Activated gamma-delta T cell (primary cell): ENCODE data around the gene LIMK2.
"Not testable (repeated sequence)": the region's sequence is repeated elsewhere in the genome, so short reads cannot be mapped to it uniquely, and the experiment has no call there.

Experiments
- DNase-seq: peaks from one replicate; lab custom pipeline; 2025; lab: John Stamatoyannopoulos, UW

The LIMK2 gene

DNA sequence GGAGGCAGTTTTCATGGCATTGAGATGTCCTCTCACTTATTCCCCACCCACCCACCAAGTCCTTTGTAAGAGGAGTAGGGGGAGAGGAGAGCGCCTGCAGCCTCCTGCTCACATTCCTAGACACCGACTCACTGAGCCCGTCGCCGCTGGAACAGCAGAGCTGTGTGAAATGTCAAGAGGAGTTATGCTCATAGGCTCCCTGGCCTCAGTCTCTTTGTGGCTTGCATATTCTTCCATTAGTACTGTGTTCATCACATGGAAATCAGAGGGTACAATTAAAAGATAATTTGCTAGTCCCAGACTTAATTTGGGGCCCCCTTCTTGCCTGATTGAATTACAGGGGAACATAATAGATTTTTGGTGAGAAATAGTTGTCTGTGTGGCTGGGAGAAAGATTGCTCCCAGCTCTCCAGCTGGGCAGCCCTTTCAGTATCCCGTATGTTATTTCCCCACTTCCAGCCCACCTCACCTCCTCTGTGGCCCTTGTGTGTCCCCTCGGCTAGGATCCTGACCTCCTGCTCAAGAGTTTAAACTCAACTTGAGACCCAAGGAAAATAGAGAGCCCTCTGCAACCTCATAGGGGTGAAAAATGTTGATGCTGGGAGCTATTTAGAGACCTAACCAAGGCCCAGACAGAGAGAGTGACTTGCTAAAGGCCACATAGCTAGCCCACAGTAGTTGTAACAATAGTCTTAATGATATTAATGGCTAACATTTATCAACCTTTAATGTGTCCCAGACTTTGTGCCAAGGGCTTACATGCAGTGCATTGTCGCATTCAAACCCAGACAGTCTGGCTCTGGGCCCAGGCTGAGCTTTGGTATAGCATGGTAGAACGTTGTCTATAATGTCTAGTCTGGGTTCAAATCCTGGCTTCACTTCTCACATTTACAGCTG, 32.2 kb downstream of the LIMK2 start:
- no peak for DNase-seq

- no peak for DNase-seq
These were observed 32.9 kb downstream of the LIMK2 start for GRCh38 chr22:31244943-31245451.

- not testable (repeated sequence) for DNase-seq
These were observed 33.9 kb downstream of the LIMK2 start for GRCh38 chr22:31245998-31246397.

GRCh38 chr22:31246687-31247086, 34.6 kb downstream of the LIMK2 start:
- DNase-seq, result no peak

DNA sequence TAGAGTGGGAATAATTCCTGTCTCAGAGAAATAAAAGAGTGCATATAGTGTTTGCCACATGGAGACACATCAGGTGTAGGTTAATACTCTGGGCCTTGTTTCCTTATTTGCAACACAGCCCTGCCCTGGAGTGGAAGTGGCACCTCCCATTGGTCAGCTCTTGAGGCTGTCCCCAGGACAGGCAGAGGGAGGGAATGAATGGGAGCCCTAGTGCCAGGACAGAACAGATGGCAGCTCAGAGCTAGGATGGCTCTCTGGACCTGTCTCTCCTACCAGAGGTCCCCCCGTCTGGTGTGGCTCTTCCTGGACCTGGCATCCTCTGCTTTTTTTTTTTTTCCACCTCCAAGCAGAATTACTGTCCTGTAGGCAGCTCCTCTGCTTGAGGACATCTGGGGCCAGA, 35.6 kb downstream of the LIMK2 start:
- DNase-seq, result no peak

- DNase-seq, result no peak
These were observed 36.1 kb downstream of the LIMK2 start for GRCh38 chr22:31248138-31248745.

DNA sequence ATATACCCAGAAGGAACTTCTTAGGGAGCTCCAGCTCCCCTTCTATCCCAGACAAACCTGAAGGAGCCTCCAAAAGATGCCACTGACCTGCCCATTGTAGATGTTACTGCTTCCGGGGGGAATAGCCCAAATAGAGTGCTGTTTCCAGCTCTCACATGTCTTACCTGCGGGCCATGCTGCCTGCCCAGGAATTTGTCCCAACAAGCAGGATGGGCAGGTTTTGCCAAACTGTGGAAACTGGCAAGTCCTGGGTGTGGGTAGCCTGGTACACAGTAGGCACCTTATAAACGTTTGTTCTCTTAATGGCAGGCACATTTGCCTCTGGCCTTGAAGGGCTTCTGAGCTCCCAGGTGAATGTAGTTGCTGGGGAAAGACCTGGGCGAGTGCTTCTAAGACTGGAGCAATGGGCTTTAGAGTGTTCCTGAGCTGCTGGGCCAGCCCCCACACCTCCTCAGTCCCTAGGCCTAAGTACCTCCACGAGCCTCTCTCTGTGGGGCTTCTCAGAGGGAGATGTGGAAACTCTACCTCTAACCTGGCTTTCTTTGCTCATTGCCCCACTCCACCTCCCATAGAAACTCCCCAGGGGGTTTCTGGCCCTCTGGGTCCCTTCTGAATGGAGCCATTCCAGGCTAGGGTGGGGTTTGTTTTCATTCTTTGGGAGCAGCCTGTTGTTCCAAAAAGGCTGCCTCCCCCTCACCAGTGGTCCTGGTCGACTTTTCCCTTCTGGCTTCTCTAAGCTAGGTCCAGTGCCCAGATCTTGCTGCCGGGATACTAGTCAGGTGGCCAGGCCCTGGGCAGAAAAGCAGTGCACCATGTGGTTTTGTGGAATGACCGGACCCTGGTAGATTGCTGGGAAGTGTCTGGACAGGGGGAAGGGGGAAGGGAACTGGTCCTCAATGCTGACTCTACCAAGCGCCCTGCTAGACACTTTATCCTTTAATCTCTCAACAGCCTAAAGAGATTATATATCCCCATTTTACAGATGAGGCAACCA, 37.2 kb downstream of the LIMK2 start:
- DNase-seq, result no peak

DNA sequence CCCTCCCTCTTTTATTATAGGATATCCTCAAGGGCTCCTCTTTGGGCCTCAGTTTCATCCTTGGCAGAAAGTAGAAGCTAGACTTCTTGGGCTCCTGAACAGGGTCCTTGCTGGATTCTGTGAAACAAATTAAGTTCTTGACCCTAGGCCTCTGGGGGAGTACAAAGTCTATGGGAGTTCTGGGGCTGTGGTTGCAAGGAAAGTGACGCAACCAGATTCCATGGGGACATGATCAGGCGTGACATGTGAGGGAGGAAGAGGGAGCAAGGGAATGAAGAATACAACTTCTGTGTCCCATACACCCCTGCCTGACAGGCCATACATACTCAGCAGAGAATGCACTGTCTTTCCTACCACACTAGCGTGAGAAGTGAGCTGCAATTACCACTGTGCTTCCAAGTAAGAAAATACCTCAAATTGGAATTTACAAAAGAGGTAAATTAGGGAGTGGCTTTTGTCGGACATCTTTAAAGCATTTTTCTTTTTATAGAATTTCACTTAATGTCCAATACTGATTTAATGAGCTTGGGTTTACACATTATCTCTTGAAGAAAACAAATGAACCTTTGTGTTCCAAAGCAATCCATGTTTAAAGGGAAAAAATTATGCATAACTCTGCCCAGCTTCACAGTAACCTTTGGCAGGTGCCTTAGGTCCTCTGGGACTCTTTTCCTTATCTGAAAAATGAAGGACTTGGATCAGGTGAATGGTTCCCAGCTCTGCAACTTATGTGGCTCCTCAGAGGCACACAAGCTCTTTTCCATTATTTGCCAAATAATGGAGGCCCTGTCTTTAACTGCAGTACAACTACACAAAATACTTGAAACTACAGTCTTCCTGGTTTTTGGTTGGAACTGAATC, 38.9 kb downstream of the LIMK2 start:
- no peak for DNase-seq

- no peak for DNase-seq
These were observed 41.9 kb downstream of the LIMK2 start for GRCh38 chr22:31253949-31254348.

DNA sequence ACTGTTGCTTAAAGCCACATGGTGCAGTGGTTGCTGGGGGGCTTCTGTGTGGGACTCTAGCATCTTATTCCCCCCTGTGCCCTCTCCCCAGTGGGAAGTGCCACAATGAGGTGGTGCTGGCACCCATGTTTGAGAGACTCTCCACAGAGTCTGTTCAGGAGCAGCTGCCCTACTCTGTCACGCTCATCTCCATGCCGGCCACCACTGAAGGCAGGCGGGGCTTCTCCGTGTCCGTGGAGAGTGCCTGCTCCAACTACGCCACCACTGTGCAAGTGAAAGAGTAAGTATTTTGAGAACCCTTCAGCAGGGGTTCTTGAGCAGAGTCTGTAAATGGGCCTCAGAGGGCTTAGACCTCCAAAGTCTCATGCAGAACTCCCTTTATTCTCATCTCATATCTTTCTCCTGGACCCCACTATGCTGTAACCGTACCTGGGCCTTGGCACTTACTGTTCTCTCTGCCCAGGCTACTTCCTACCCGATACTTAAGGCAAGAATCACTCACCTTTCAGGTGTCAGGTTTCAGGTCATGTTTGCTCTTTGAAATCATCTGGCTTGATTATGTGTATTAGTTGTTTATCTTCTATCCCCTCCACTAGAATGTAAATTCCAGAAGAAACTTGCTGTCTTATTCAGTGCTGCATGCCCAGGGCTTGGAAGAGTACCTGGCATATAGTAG, 47.8 kb downstream of the LIMK2 start:
- DNase-seq, result no peak

DNA sequence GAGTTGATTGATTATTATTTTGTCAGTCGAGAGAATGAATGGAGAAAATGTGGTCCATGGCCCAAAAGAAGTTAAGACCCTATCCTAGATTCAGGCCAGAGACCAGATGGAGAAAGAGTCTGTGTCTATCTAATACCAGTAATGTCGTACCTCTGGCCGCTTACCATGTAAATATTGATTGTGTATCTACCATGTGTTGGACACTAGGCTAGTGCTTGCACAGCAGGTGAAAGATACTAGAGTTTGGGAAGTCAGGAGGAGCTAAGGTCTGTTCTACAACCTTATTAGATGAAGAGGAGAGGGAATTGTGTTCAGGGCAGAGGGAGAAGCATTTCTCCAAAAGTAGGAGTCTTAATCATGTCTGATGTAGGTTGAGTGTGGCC, 48.4 kb downstream of the LIMK2 start:
- DNase-seq, result no peak

- no peak for DNase-seq
These were observed 50.4 kb downstream of the LIMK2 start for GRCh38 chr22:31262312-31263133.

DNA sequence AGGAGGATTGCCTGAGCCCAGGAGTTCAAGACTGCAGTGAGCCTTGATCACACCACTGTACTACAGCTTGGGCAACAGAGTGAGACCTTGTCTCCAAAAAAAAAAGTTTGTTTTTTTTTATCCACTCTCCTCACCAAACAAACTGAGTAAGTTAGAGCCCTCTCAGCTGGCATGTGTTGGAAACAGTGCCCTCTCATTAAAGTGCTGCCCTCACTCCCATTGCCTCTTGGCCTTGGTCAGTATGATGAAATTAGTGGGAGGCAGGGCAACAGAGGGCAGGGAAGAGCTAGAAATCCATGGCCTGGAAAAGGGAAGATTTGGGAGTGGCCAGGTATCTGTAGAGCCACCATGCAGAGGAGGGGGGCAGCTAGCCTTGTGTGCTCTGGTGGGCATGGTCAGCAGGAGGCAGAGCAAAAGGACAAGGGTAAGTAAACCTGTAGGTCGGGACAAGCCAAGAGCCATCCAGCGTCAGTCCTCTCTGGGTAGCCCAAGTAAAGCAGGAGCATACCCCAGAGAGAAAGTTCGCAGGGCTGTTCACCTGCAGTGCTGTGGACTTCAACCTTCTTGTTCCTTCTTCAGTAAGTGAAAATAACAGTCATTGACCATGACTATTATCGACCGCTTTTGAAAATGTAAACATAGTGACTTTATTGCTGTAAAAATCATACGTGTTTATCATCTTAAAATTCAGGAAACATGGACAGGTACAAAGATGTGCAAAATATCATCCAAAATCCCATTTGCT, 52.0 kb downstream of the LIMK2 start:
- DNase-seq, result no peak

- no peak for DNase-seq
These were observed 56.2 kb downstream of the LIMK2 start for GRCh38 chr22:31268281-31268680.

- no peak for DNase-seq
These were observed 57.9 kb downstream of the LIMK2 start for GRCh38 chr22:31269892-31270579.

GRCh38 chr22:31271026-31271425, 58.9 kb downstream of the LIMK2 start:
- no peak for DNase-seq

- no peak for DNase-seq
These were observed 59.4 kb downstream of the LIMK2 start for GRCh38 chr22:31271485-31271884.
